SK-N-SH treated with all-trans-retinoic acid at 6 μM for 48 hours (cell line): ENCODE data around the gene PMM2.
"Not testable (repeated sequence)": the region's sequence is repeated elsewhere in the genome, so short reads cannot be mapped to it uniquely, and the experiment has no call there.

Experiments
- BACH2 ChIP-seq: fragments of 250-450 bp; sonication (Bioruptor Pico); IDR thresholded peaks from 2 replicates; pipeline ENCODE4 v1.9.0; 2021; ENCODE audit warnings: mild to moderate bottlenecking, borderline replicate concordance
- CSRNP3 ChIP-seq: fragments of 250-450 bp; sonication (Bioruptor Pico); IDR thresholded peaks from 2 replicates; pipeline ENCODE4 v1.5.1; 2021; ENCODE audit warnings: mild to moderate bottlenecking, moderate library complexity
- ISL1 ChIP-seq: fragments of 250-450 bp; sonication (Bioruptor Pico); IDR thresholded peaks from 2 replicates; pipeline ENCODE4 v2.1.2; 2022; ENCODE audit warnings: mild to moderate bottlenecking, moderate library complexity
- PATZ1 ChIP-seq: fragments of 250-450 bp; sonication (Bioruptor Pico); IDR thresholded peaks from 2 replicates; pipeline ENCODE4 v1.8.0; 2020; ENCODE audit warnings: mild to moderate bottlenecking, moderate library complexity, borderline replicate concordance
- RARB ChIP-seq: fragments of 250-450 bp; sonication (Bioruptor Pico); IDR thresholded peaks from 2 replicates; pipeline ENCODE4 v1.8.0; 2021; ENCODE audit warnings: mild to moderate bottlenecking, moderate library complexity
- TCF4 ChIP-seq: fragments of 250-450 bp; sonication (Bioruptor Pico); IDR thresholded peaks from 2 replicates; pipeline ENCODE4 v1.8.0; 2021; ENCODE audit warnings: mild to moderate bottlenecking, moderate library complexity, borderline replicate concordance

- not testable (repeated sequence) for TF ChIP-seq RARB (CRISPR knock-in tag); BACH2 (CRISPR knock-in tag); CSRNP3 (CRISPR knock-in tag); TCF4 (CRISPR knock-in tag); ISL1; PATZ1 (CRISPR knock-in tag)
Measured at GRCh38 chr16:8786316-8786715, 11.3 kb upstream of the PMM2 start.
